DLD1 (cell line): Measurements from ENCODE around the gene ZDHHC16.

ENCODE experiments used
- in situ Hi-C: cut with HindIII; loops from 2 replicates; pipeline ENCODE4 v1.10.0; 2017; ENCODE audit warnings: low sequenced_read_pairs

Gene ZDHHC16

DNA sequence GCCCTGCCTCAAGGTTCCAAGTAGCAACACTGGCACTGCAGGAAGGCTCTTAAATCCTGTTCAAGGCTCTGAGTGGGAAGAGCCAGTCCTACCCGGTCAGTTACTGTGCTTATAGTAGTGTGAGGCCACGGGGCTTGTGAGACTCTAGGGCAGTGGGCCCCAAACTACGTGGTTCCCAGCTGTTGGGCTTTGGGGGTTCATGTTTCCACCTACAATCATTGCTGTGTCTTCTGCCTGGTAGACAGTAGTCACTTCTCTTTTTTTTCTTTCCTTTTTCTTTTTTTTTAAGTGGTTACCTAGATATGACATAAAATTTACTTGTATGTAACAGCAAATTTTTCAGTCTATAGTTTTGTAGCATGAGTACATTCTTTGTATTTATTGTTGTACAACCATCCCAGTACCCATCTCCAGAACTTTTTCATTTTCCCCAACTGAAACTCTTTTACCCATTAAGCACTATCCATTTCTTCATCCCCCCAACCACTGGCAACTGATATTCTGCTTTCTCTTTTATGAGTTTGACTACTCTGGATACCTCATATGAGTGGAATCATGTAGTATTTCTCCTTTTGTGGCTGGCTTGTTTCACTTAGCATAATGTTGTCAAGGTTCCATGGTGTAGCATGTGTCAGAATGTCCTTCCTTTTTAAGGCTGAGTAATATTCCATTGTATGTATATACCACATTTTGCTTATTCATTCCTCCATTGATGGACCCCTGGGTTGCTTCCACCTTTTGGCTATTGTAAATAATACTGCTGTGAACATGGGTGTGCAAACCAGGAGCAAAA, 60.4 kb downstream of the ZDHHC16 start:
- in situ Hi-C loops: no loop called here
